ENCODE results near the gene PMM1.

PMM1 gene

GRCh38 chr22:41537203-41537602, 52.4 kb downstream of the PMM1 start:
- H3K4me1 ChIP-seq (ENCODE audit: control insufficient read depth, insufficient read depth, low read length) = 0 out of 2 replicates have a peak, but pooled peaks cover 6% of the 10 kb centered on the region
- peaks cover 35% of the 10 kb centered on the region for H3K36me3 ChIP-seq (ENCODE audit: control insufficient read depth, insufficient read depth, low read length)
- H3K9me3 ChIP-seq (ENCODE audit: control insufficient read depth, insufficient read depth, low read length) = no peaks in the 10 kb centered on the region
- H3K4me3 ChIP-seq (ENCODE audit: low read depth, low read length) = no peak overlapping the region
- no peak overlapping the region for H3K9ac ChIP-seq (ENCODE audit: low read depth, low read length)
- no peaks in the 10 kb centered on the region for H3K27me3 ChIP-seq (ENCODE audit: control insufficient read depth, insufficient read depth, low read length)
- H3K27ac ChIP-seq (ENCODE audit: low read depth, low read length) = no peak overlapping the region

DNA sequence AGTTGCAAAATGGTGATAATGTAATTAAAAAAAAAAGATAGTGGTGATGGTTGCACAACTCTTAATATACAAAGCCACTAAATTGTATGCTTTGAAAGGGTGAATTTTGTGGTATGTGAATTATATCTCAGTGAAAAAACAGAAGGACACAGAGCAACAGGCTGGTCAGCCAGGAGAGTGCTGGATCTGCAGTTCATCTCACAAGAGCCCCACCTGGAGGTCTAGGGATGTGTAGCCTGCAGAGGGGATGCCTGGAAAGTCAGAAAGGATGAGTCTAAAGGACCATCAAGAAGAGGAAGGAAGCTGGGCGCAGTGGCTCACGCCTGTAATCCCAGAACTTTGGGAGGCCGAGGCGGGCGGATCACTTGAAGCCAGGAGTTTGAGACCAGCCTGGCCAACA, 54.4 kb downstream of the PMM1 start:
- H3K27me3 ChIP-seq (ENCODE audit: control insufficient read depth, insufficient read depth, low read length) = no peaks in the 10 kb centered on the region
- no peak overlapping the region for H3K4me3 ChIP-seq (ENCODE audit: low read depth, low read length)
- no peak overlapping the region for H3K9ac ChIP-seq (ENCODE audit: low read depth, low read length)
- H3K9me3 ChIP-seq (ENCODE audit: control insufficient read depth, insufficient read depth, low read length) = no peaks in the 10 kb centered on the region
- H3K4me1 ChIP-seq (ENCODE audit: control insufficient read depth, insufficient read depth, low read length) = 0 out of 2 replicates have a peak, but pooled peaks cover 6% of the 10 kb centered on the region
- H3K36me3 ChIP-seq (ENCODE audit: control insufficient read depth, insufficient read depth, low read length) = peaks cover 49% of the 10 kb centered on the region
- H3K27ac ChIP-seq (ENCODE audit: low read depth, low read length) = no peak overlapping the region

DNA sequence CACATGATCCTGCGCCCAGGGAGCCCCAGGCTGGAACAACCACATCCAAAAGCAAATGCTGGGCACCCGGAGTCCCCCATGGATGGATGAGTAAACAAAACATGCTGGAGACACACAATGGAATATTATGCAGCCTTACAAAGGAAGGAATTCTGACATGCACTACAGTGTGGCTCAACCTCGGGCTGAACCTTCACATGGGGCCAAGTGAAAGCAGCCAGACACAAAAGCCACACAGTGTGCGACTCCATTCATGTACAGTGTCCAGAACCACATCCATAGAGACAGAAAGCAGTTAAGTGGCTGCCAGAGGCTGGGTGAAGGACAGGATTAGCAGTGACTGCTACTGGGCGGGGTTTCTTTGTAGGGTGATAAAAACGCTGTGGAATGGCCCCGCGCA, 55.4 kb downstream of the PMM1 start:
- Histone ChIP-seq H3K27ac (ENCODE audit: low read depth, low read length) (no peak overlapping the region), H3K36me3 (ENCODE audit: control insufficient read depth, insufficient read depth, low read length) (peaks cover 46% of the 10 kb centered on the region), H3K9me3 (ENCODE audit: control insufficient read depth, insufficient read depth, low read length) (no peaks in the 10 kb centered on the region)

DNA sequence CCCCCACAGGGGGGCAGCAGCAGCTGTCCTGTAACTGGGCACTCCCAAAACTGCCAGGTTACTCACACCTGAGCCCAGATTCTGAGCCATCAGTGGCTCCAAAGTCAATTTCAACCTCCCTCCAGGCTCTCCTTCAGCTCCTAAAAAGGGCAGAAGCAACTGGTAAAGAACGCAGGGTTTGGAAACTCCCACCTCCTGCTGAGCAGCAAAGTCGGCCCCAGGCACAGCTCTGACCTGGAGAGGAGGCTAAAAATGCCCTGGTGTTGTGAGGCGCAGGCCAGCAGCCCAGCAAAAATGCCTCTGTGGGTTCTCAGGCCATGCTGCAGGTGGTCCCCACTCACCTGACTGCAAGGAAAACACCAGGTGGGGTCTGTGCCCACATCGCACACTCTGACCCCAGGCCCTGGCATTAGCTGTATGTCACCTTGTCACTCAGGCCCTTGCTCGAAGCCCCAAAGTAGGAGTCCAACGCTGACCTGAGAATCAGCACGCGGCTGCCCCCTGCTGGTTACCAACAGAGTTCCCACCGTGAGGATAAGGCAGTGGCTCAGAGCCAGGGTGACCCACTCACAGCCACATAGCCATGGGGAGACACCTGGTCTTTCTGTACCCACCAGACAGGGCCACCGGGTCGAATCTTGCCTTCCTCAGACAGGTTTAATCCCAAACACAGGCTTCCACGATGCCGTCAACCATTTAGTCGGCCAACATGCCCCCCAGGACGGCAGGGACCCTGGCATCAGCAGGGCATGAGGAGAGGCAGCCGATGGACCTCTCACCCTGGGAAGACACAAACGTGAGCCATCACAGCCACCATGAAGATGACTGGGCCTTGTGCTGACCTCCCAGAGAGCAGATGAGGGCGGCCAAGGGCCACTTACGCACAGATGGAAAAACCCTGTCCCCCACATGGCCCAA, 56.5 kb downstream of the PMM1 start:
- Histone ChIP-seq H3K9me3 (ENCODE audit: control insufficient read depth, insufficient read depth, low read length) (no peaks in the 10 kb centered on the region), H3K27me3 (ENCODE audit: control insufficient read depth, insufficient read depth, low read length) (no peaks in the 10 kb centered on the region), H3K4me1 (ENCODE audit: control insufficient read depth, insufficient read depth, low read length) (0 out of 2 replicates have a peak, but pooled peaks cover 6% of the 10 kb centered on the region), H3K4me3 (ENCODE audit: low read depth, low read length) (no peak overlapping the region), H3K27ac (ENCODE audit: low read depth, low read length) (peak overlapping the region; percentile 71), H3K9ac (ENCODE audit: low read depth, low read length) (no peak overlapping the region), H3K36me3 (ENCODE audit: control insufficient read depth, insufficient read depth, low read length) (peaks cover 49% of the 10 kb centered on the region)

More for the DNA sequence above, 55.4 kb downstream of the PMM1 start:
- Histone ChIP-seq H3K27me3 (ENCODE audit: control insufficient read depth, insufficient read depth, low read length) (no peaks in the 10 kb centered on the region), H3K4me3 (ENCODE audit: low read depth, low read length) (no peak overlapping the region), H3K4me1 (ENCODE audit: control insufficient read depth, insufficient read depth, low read length) (0 out of 2 replicates have a peak, but pooled peaks cover 6% of the 10 kb centered on the region), H3K9ac (ENCODE audit: low read depth, low read length) (no peak overlapping the region)

DNA sequence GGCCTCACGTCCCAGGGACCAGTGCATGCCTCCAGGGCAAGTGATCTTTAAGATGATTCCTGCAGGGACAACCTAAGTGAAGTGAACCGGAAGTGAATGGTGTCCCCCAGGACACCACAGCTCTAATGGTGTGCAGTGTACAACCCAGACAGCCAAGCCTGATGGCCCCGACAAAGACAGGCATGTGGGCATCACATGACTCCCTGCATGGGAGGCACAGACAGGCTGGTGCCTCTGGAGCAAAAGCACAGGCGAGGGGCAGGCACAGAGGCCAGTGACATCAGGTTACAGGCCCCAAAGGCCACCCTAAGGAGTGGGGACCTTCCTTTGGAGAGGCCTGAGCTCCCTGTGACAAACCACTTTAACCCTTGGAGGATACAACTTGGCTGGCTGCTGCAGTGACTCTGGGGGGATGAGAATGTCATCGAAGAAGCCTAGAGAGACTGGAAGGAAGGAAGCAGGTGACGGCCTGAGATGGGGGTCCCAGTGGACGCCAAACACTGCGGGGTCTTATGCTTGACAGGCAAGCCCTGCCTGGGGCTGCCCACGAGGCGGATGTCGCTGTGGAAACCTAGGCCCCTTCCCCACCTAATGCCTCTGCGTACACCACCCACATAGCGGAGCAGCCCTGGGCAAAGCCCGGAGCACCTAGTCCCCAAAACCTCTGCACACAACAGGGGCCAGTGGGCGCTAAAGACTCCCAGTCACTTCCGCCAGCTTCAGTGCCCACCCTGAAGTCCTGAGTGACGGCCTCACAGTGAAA, 57.7 kb downstream of the PMM1 start:
- H3K4me1 ChIP-seq (ENCODE audit: control insufficient read depth, insufficient read depth, low read length) = 0 out of 2 replicates have a peak, but pooled peaks cover 3% of the 10 kb centered on the region
- H3K4me3 ChIP-seq (ENCODE audit: low read depth, low read length) = no peak overlapping the region
- no peak overlapping the region for H3K27ac ChIP-seq (ENCODE audit: low read depth, low read length)
- peaks cover 62% of the 10 kb centered on the region for H3K36me3 ChIP-seq (ENCODE audit: control insufficient read depth, insufficient read depth, low read length)
- no peaks in the 10 kb centered on the region for H3K9me3 ChIP-seq (ENCODE audit: control insufficient read depth, insufficient read depth, low read length)
- no peaks in the 10 kb centered on the region for H3K27me3 ChIP-seq (ENCODE audit: control insufficient read depth, insufficient read depth, low read length)
- no peak overlapping the region for H3K9ac ChIP-seq (ENCODE audit: low read depth, low read length)

- Histone ChIP-seq H3K4me1 (ENCODE audit: control insufficient read depth, insufficient read depth, low read length) (0 out of 2 replicates have a peak, but pooled peaks cover 3% of the 10 kb centered on the region), H3K36me3 (ENCODE audit: control insufficient read depth, insufficient read depth, low read length) (peaks cover 69% of the 10 kb centered on the region), H3K27ac (ENCODE audit: low read depth, low read length) (no peak overlapping the region), H3K9me3 (ENCODE audit: control insufficient read depth, insufficient read depth, low read length) (no peaks in the 10 kb centered on the region), H3K4me3 (ENCODE audit: low read depth, low read length) (no peak overlapping the region), H3K9ac (ENCODE audit: low read depth, low read length) (no peak overlapping the region), H3K27me3 (ENCODE audit: control insufficient read depth, insufficient read depth, low read length) (no peaks in the 10 kb centered on the region)
These were observed 58.5 kb downstream of the PMM1 start for GRCh38 chr22:41530890-41531714.

DNA sequence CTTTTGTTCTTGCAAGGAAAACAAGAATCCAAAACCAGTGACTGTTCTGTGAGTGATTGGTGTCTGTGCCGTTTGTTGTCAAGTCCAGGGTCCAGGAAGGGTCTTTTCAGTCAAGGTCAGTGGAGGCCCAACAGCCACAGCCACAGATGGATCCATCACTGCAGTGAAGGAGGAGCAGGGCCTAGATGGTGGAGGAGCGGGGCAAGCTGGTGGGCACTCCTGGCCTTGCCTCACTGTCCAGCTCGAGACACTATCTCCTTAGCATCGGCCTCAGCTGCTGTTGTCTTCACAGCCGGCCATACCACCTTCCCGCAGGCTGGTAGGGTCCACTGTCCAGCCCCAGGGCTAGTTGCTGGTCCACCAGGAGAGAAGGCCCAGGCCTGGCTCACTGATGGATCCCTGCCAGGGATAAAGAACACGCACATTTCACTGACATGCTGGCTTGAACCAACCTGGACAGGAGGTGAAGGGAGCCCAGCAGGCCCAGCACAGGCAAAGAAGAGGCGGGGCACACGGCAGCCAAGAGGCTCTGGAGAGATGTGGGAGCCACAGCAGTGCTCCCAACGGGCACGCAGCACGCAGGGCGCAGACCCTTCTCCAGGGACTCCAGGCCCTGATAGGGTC, 60.6 kb downstream of the PMM1 start:
- H3K9me3 ChIP-seq (ENCODE audit: control insufficient read depth, insufficient read depth, low read length) = no peaks in the 10 kb centered on the region
- no peak overlapping the region for H3K27ac ChIP-seq (ENCODE audit: low read depth, low read length)
- H3K4me1 ChIP-seq (ENCODE audit: control insufficient read depth, insufficient read depth, low read length) = 0 out of 2 replicates have a peak, but pooled peaks cover 3% of the 10 kb centered on the region
- peaks cover 81% of the 10 kb centered on the region for H3K36me3 ChIP-seq (ENCODE audit: control insufficient read depth, insufficient read depth, low read length)
- no peaks in the 10 kb centered on the region for H3K27me3 ChIP-seq (ENCODE audit: control insufficient read depth, insufficient read depth, low read length)
- H3K4me3 ChIP-seq (ENCODE audit: low read depth, low read length) = no peak overlapping the region
- H3K9ac ChIP-seq (ENCODE audit: low read depth, low read length) = no peak overlapping the region

DNA sequence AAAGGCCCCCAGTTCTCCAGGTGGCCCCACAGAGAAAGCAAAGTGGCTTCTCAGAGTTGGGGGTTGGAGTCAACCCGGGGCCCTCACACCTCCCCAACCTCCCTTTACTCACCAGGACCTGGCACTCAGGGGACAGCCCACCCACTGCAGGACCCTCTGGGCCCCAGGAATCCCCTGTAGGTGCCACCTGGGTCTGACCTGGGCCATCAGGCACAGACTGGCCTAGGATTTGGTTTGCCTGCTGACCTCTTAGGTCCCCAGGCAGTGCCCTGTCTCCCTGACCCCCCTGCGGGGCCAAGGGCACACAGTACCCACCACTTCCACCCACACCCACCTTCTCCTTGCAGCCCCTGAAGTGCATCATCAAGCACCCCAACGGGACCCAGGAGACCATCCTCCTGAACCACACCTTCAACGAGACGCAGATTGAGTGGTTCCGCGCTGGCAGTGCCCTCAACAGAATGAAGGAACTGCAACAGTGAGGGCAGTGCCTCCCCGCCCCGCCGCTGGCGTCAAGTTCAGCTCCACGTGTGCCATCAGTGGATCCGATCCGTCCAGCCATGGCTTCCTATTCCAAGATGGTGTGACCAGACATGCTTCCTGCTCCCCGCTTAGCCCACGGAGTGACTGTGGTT, 61.4 kb downstream of the PMM1 start:
- Histone ChIP-seq H3K9me3 (ENCODE audit: control insufficient read depth, insufficient read depth, low read length) (no peaks in the 10 kb centered on the region), H3K27me3 (ENCODE audit: control insufficient read depth, insufficient read depth, low read length) (no peaks in the 10 kb centered on the region), H3K4me3 (ENCODE audit: low read depth, low read length) (no peak overlapping the region), H3K36me3 (ENCODE audit: control insufficient read depth, insufficient read depth, low read length) (peaks cover 88% of the 10 kb centered on the region), H3K27ac (ENCODE audit: low read depth, low read length) (no peak overlapping the region), H3K9ac (ENCODE audit: low read depth, low read length) (no peak overlapping the region), H3K4me1 (ENCODE audit: control insufficient read depth, insufficient read depth, low read length) (0 out of 2 replicates have a peak, but pooled peaks cover 3% of the 10 kb centered on the region)
